K562 treated with DMSO at 1 percent for 4 hours (cell line): ENCODE data around the gene BPTF. TPM values are rescaled to one million over a fixed set of nuclear protein-coding genes. Genes with fewer than 3 reads are reported as not detected.

Experiments
- total RNA-seq: library from RNA; unstranded; fragments of 300-600 nt; gene quantifications from 2 replicates; pipeline ENCODE4 v1.2.3, GENCODE V29; 2022; ENCODE audit not compliant: insufficient read depth

BPTF gene
- 53.0 and 58.2 TPM in 2 replicates for total RNA-seq

GRCh38 chr17:67824735-67825626, at the start of gene BPTF:
Gene BPTF, plus strand, starts transcription at chr17:67825503. Its CDS starts 222 bp downstream, at chr17:67825725.

GRCh38 chr17:67996301-67997171, 171.2 kb downstream of the BPTF start, which contains the start of gene C17orf58:
Gene C17orf58, minus strand, starts transcription at chr17:67996469. Its CDS starts 271 bp downstream, at chr17:67996198.

Other genes with a start within 250 kb of the BPTF start
- gene NOL11, start 107.6 kb upstream of the BPTF start, total RNA-seq = 21.5 and 25.4 TPM in 2 replicates
- gene C17orf58, start 171.0 kb downstream of the BPTF start, total RNA-seq = 5.3 and 6.6 TPM in 2 replicates
- gene KPNA2, start 210.2 kb downstream of the BPTF start, total RNA-seq = 162 and 168 TPM in 2 replicates